ENCODE measurements around the gene NDST4.

NDST4 gene

DNA sequence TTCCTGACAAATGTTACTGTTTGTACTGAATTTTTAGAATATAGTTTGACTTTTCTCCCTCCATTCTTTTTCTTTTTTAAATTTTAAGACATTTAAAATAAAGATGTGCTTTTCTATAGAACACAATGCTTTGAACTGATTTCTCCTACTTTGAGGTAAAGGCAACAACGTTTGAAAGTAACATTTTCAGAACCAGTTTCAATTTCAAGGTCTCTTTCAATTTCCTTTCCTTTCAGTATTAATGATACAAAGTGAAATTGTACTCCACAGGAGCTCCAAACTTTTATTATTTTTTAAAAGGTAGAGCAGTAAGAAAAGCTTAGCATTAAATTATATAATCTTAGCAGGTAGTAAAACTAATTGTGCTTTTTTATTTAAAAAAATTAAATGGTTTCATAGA lies 54.9 kb downstream of the NDST4 start:
- Histone ChIP-seq H3K4me1 (ENCODE audit: control insufficient read depth, insufficient read depth, low read length, unreplicated experiment) (no peaks in the 10 kb centered on the region), H3K36me3 (ENCODE audit: insufficient read depth, low read length) (no peaks in the 10 kb centered on the region), H3K79me2 (ENCODE audit: control insufficient read depth, insufficient read depth, low read length, unreplicated experiment) (no peaks in the 10 kb centered on the region), H3K27me3 (ENCODE audit: insufficient read depth, low read length) (no peaks in the 10 kb centered on the region), H3K4me3 (ENCODE audit: low read depth, low read length) (no peak overlapping the region), H3K27ac (ENCODE audit: low read depth, low read length) (no peak overlapping the region), H2AFZ (ENCODE audit: low read length, unreplicated experiment) (no peak overlapping the region)

DNA sequence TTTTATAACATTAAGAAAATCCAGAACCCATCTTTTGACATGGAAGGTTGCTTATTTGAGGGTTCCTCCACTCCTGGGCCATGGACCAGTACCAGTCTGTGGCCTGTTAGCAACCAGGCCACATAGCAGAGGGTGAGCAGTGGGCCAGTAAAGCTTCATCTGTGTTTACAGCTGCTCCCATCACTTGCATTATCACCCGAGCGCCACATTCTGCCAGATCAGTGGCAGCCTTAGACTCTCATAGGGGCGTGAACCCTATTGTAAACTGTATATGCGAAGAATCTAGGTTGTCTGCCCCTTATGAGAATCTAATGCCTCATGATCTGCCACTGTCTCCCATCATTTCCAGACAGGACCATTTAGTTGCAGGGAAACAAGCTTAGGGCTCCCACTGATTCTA lies 58.6 kb downstream of the NDST4 start:
- Histone ChIP-seq H3K36me3 (ENCODE audit: insufficient read depth, low read length) (no peaks in the 10 kb centered on the region), H2AFZ (ENCODE audit: low read length, unreplicated experiment) (no peak overlapping the region)

DNA sequence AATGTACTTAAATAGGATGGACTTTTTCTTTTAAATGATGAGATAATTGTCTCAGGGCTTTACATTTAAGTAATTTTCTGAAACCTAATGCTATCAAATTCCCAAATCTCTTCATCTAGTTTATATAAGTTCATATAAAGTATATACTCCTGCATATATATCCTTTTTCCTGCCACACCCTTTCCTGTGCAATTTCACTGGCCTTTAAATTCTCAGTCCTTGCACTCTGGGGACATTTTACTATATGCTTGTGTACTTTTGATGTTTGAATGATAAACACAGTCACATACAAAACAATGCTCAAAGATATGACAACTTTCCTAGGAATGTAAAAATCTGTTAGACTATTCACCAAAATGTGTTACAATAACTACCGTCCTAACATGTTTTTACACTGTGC lies 60.1 kb downstream of the NDST4 start:
- no peaks in the 10 kb centered on the region for H3K27me3 ChIP-seq (ENCODE audit: insufficient read depth, low read length)
- H3K4me1 ChIP-seq (ENCODE audit: control insufficient read depth, insufficient read depth, low read length, unreplicated experiment): no peaks in the 10 kb centered on the region
- no peaks in the 10 kb centered on the region for H3K79me2 ChIP-seq (ENCODE audit: control insufficient read depth, insufficient read depth, low read length, unreplicated experiment)
- H3K4me3 ChIP-seq (ENCODE audit: low read depth, low read length): no peak overlapping the region
- no peak overlapping the region for H2AFZ ChIP-seq (ENCODE audit: low read length, unreplicated experiment)
- no peak overlapping the region for H3K27ac ChIP-seq (ENCODE audit: low read depth, low read length)
- H3K36me3 ChIP-seq (ENCODE audit: insufficient read depth, low read length): no peaks in the 10 kb centered on the region

More for the DNA sequence above, 58.6 kb downstream of the NDST4 start:
- no peak overlapping the region for H3K27ac ChIP-seq (ENCODE audit: low read depth, low read length)
- H3K4me1 ChIP-seq (ENCODE audit: control insufficient read depth, insufficient read depth, low read length, unreplicated experiment): no peaks in the 10 kb centered on the region
- H3K27me3 ChIP-seq (ENCODE audit: insufficient read depth, low read length): no peaks in the 10 kb centered on the region
- H3K4me3 ChIP-seq (ENCODE audit: low read depth, low read length): no peak overlapping the region
- H3K79me2 ChIP-seq (ENCODE audit: control insufficient read depth, insufficient read depth, low read length, unreplicated experiment): no peaks in the 10 kb centered on the region

DNA sequence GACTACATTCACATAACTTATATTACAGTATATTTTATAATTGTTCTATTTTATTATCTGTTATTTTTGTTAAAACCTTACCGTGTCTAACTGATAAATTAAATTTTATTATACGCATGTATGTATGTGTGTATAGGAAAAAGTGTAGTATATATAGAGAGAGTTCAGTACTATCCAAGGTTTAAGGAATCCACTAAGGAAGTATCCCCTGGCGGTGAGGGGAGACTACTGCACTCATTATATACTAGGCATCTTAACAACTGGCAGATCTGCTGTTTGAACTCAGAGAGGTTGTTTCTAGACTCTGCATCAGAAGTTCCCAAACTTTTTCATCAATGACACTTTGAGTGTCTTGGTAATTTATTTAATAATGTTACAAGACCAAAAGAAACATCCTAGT lies 70.9 kb downstream of the NDST4 start:
- Histone ChIP-seq H3K36me3 (ENCODE audit: insufficient read depth, low read length) (no peaks in the 10 kb centered on the region), H3K79me2 (ENCODE audit: control insufficient read depth, insufficient read depth, low read length, unreplicated experiment) (no peaks in the 10 kb centered on the region), H3K27me3 (ENCODE audit: insufficient read depth, low read length) (no peaks in the 10 kb centered on the region), H3K4me3 (ENCODE audit: low read depth, low read length) (no peak overlapping the region), H3K4me1 (ENCODE audit: control insufficient read depth, insufficient read depth, low read length, unreplicated experiment) (no peaks in the 10 kb centered on the region), H3K27ac (ENCODE audit: low read depth, low read length) (no peak overlapping the region), H2AFZ (ENCODE audit: low read length, unreplicated experiment) (no peak overlapping the region)

DNA sequence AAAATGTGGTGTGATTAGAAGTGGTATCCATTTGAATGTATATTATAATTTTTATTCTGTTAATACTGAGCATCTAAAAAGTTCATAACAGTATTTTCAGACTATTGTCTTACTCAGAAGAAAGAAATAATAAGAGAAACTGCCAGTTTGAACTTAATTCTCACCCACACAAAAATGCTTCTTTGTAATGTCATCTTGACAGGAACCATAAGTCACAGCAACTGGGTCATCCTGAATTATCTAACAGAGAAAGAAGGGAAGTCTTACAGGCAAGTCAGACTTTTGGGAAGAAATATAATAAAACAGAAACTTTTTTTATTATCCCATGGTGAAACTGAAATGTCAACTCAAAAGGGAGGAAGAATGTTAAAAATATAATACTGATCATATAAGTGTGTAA lies 83.1 kb downstream of the NDST4 start:
- no peak overlapping the region for H3K4me3 ChIP-seq (ENCODE audit: low read depth, low read length)
- no peak overlapping the region for H2AFZ ChIP-seq (ENCODE audit: low read length, unreplicated experiment)
- H3K4me1 ChIP-seq (ENCODE audit: control insufficient read depth, insufficient read depth, low read length, unreplicated experiment): no peaks in the 10 kb centered on the region
- H3K36me3 ChIP-seq (ENCODE audit: insufficient read depth, low read length): no peaks in the 10 kb centered on the region
- H3K27me3 ChIP-seq (ENCODE audit: insufficient read depth, low read length): no peaks in the 10 kb centered on the region
- H3K79me2 ChIP-seq (ENCODE audit: control insufficient read depth, insufficient read depth, low read length, unreplicated experiment): no peaks in the 10 kb centered on the region
- no peak overlapping the region for H3K27ac ChIP-seq (ENCODE audit: low read depth, low read length)

DNA sequence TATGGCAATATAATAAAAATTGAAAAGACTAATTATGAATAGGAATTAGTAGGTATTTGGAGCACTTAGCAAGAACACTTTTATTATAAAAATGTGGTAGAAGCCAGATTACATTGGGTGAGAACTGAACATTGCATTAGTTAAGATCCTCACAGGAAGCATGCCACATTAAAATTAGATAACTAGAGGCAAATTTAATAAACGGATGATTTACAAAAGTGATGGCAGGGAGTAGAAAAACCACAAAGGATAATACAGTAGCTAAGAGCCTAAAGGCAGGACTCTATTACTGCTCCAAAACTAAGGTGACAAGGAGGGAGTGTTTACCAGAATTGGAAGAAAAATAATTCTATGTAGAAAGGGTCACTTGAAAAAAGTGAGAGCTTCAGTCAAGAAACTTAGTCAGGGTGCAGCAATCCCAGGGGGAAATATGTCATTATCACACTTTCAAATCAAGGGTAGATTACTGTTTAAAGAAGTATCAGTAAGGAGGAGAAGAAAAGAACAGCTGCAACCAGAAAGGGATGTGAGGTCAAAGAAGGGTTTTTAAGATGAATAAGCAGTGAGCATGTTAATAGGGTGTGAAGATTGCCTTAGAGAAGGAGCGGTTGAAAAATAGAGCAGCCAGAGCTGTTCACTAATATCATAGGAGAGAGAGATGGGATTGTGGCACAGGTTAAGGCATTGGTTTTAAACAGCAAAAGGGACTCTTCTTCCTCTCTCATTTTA lies 84.6 kb downstream of the NDST4 start:
- H3K4me1 ChIP-seq (ENCODE audit: control insufficient read depth, insufficient read depth, low read length, unreplicated experiment): no peaks in the 10 kb centered on the region
- H3K79me2 ChIP-seq (ENCODE audit: control insufficient read depth, insufficient read depth, low read length, unreplicated experiment): no peaks in the 10 kb centered on the region
- H3K4me3 ChIP-seq (ENCODE audit: low read depth, low read length): no peak overlapping the region
- no peak overlapping the region for H2AFZ ChIP-seq (ENCODE audit: low read length, unreplicated experiment)
- no peaks in the 10 kb centered on the region for H3K27me3 ChIP-seq (ENCODE audit: insufficient read depth, low read length)
- no peaks in the 10 kb centered on the region for H3K36me3 ChIP-seq (ENCODE audit: insufficient read depth, low read length)
- no peak overlapping the region for H3K27ac ChIP-seq (ENCODE audit: low read depth, low read length)

DNA sequence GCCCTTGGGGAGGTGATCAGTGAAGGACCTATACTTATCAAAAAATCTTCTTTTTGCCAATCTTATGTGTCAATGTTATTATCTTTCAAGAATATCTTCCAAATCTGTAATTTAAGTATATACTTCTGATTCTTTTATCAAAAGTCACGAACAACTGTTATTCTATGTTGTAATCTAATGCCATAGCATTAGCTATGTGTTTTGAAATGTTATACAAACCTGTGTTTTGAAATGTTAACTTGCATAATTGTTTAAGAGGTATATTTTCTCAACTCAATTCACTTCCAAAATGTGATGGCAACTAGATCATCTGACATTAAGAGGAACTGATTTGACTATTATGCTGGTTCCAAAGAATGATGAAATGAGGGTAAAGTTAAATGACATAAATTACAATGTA lies 113.5 kb downstream of the NDST4 start:
- H3K27ac ChIP-seq (ENCODE audit: low read depth, low read length): no peak overlapping the region

DNA sequence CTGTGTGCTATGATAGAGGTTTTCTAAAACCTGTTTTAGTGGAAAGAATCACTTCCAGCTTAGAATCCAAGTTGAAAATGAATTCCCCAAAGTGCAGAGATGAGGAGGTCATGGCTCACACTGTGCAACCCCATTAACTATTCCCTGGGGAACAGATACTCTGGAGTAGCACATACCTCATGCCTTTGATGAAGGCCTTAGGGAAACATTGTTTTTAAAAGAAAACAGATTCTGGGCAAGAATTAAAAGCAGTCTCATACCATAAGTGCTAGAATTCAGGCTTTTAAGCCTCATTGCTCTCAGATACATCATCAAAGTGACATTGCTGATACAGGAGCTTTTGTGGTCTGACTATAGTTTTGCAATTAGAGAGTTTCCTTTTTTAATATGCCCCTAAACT lies 115.1 kb downstream of the NDST4 start:
- no peak overlapping the region for H3K27ac ChIP-seq (ENCODE audit: low read depth, low read length)
- peaks cover 4% of the 10 kb centered on the region for H3K4me1 ChIP-seq (ENCODE audit: control insufficient read depth, insufficient read depth, low read length, unreplicated experiment)
- no peaks in the 10 kb centered on the region for H3K27me3 ChIP-seq (ENCODE audit: insufficient read depth, low read length)
- H3K79me2 ChIP-seq (ENCODE audit: control insufficient read depth, insufficient read depth, low read length, unreplicated experiment): no peaks in the 10 kb centered on the region
- H3K4me3 ChIP-seq (ENCODE audit: low read depth, low read length): no peak overlapping the region
- H3K36me3 ChIP-seq (ENCODE audit: insufficient read depth, low read length): no peaks in the 10 kb centered on the region
- H2AFZ ChIP-seq (ENCODE audit: low read length, unreplicated experiment): no peak overlapping the region

More for the DNA sequence above, 113.5 kb downstream of the NDST4 start:
- H3K4me1 ChIP-seq (ENCODE audit: control insufficient read depth, insufficient read depth, low read length, unreplicated experiment): peaks cover 4% of the 10 kb centered on the region
- H2AFZ ChIP-seq (ENCODE audit: low read length, unreplicated experiment): no peak overlapping the region
- no peaks in the 10 kb centered on the region for H3K79me2 ChIP-seq (ENCODE audit: control insufficient read depth, insufficient read depth, low read length, unreplicated experiment)
- H3K36me3 ChIP-seq (ENCODE audit: insufficient read depth, low read length): no peaks in the 10 kb centered on the region
- no peak overlapping the region for H3K4me3 ChIP-seq (ENCODE audit: low read depth, low read length)
- no peaks in the 10 kb centered on the region for H3K27me3 ChIP-seq (ENCODE audit: insufficient read depth, low read length)

DNA sequence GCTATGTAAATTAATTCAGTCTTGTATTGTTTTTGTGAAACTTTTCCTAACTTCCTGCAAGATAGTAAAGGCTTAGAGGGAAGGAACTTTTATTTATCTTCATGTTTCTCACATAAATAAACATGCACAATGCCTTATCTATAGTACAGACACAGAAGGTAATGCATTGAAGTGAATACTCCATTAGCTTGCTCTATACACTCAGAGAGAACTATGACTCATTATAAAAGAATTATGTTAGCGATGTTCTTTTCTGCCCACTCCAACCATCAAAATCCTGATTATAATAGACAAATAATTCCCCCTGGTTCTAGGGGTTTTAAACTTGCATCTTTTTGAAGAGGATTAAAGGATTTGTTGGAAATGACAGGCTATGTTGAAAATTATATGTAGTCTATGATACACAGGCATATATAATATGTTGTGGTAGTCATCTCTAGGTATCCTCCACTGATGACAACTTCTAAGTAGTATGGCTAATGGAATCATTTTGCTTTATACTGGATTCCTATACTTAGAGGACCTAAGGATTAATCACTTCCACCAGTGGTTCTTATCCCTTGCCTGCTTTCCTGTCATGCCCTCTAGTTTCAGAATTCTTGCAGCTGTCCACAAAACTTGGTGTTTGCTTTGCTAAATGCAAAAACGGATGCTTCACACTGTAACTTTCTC lies 115.7 kb downstream of the NDST4 start:
- Histone ChIP-seq H3K27me3 (ENCODE audit: insufficient read depth, low read length) (no peaks in the 10 kb centered on the region), H3K27ac (ENCODE audit: low read depth, low read length) (no peak overlapping the region), H2AFZ (ENCODE audit: low read length, unreplicated experiment) (no peak overlapping the region), H3K36me3 (ENCODE audit: insufficient read depth, low read length) (no peaks in the 10 kb centered on the region), H3K4me3 (ENCODE audit: low read depth, low read length) (no peak overlapping the region), H3K79me2 (ENCODE audit: control insufficient read depth, insufficient read depth, low read length, unreplicated experiment) (no peaks in the 10 kb centered on the region), H3K4me1 (ENCODE audit: control insufficient read depth, insufficient read depth, low read length, unreplicated experiment) (peaks cover 4% of the 10 kb centered on the region)

DNA sequence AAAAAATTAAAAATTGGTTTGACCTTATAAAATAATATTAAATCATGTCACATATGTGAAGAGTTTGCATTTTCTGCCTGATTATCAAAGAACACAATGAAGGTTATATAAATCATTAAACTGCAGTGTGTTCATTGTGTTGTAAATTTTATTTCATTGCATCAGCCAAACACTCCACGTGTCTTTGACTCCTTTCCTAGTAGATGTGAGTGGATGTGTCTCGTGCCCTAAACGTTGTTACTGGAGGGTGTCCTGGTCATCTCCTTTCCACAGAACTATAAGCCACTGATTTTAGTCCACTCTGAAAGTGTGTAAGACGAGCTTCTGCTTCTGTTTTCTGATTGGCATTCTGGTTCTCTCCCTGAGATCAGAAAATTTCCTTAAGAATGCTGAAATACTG lies 127.3 kb downstream of the NDST4 start:
- H2AFZ ChIP-seq (ENCODE audit: low read length, unreplicated experiment): no peak overlapping the region
- no peaks in the 10 kb centered on the region for H3K27me3 ChIP-seq (ENCODE audit: insufficient read depth, low read length)
- H3K36me3 ChIP-seq (ENCODE audit: insufficient read depth, low read length): no peaks in the 10 kb centered on the region
- no peak overlapping the region for H3K27ac ChIP-seq (ENCODE audit: low read depth, low read length)
- no peaks in the 10 kb centered on the region for H3K79me2 ChIP-seq (ENCODE audit: control insufficient read depth, insufficient read depth, low read length, unreplicated experiment)
- H3K4me1 ChIP-seq (ENCODE audit: control insufficient read depth, insufficient read depth, low read length, unreplicated experiment): peaks cover 2% of the 10 kb centered on the region
- no peak overlapping the region for H3K4me3 ChIP-seq (ENCODE audit: low read depth, low read length)
